T-helper 2 cell (primary cell): ENCODE data around the gene ARHGAP4.

Experiments
- DNase-seq, 5 experiments: peaks; one replicate each; pipeline versions ENCODE4 v3.0.0 to v3.0.0-alpha.2; 2012 to 2022

Gene ARHGAP4

DNA sequence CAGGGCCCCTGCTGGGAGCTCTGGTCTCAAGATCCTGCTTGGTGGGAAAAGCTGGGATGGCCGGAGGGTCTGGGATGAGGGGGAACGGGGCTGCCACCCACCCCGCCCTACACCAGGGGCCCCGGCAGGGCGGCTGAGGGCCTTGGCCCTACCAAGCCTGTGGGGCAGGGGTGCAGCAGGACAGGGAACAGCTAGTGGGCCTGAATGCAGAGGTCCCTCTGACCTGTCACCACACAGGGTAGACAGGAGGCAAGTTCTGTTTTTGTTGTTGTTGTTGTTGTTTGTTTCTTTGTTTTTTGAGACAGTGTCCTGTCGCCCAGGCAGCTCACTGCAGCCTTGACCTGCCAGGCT lies 18.7 kb upstream of the ARHGAP4 start:
- no peak for DNase-seq

DNA sequence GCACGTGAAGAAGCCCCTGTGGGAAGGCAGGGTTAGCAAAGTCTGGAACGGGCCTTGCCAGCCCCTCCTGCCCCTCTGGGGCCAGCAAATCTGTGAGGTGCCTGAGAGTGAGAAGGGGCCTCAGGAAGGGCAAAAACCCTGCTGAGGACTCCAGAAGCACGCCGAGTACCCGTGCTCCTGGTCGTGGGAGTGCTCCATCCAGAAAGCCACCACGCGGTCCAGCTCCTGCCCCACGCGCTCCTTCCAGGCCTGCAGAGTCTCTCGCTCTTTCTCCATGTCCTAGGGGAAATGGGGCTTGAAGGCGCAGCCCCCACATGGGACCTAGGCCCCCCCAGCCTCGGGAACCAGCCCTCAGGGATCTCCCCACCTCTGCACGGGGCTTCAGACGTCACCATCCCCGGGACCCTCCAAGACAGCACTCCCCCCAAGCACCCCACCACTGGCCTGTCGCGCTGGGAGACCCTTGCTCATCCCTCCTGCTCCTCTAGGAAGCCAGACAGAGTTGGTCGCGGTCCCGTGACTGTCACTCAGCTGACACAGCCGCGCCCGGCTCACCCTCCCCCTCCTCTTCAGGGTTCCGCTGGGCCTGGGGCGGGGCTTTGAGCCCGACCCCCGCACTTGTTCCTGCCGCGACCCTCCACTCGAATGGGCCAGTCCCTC lies 18.2 kb upstream of the ARHGAP4 start, which contains the start of gene RENBP:
RENBP (minus strand) TSS at position 504 of the 660 bp plus-strand sequence; CDS start at position 471, 33 bp downstream.
- DNase-seq, result peak in 2 of 5 experiments; percentile 29 to 52

DNA sequence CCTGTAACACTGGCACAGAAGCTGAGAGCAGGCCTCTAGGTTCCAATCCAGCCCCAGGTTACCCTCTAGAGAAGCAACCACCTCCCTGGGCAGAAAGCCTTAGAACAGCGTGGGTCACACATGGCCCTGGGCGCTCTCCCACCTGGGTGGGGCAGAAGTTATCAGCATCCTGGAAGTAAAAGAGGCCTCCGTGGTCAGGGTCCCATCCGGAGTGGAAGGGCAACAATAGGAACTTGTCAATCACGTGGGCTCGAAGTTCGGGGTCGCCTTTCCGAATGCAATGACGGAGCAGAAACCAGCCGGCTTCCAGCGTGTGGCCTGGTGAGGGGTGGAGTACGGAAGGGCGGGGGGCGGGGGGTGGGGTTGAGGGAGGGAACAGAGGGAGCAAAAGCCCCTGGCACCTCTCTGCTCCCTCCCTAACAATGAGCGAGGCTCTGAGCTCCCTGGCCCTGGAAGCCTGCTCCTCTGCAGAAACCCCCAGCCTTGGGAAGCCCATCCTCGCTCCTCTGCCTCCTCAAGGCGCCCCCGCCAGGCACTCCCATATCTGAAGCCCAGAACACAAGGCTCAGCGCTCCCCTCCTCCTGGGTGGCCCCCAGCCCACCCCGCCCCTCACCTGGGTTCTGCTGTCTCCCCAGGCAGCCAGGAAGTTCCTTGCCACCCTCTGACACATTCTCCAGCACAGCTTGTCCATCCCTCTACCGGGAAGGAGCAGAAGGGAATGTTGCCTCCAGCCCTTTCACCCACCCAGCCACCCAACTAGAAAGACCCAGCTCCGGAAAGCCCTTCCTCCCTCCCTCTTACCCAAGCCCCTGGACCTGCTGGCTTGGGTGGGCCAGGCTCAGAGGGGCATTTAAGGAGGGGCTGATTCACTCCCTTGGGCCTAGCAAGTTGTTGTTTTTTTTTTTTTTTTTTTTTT lies 15.5 kb upstream of the ARHGAP4 start:
- no peak for DNase-seq

DNA sequence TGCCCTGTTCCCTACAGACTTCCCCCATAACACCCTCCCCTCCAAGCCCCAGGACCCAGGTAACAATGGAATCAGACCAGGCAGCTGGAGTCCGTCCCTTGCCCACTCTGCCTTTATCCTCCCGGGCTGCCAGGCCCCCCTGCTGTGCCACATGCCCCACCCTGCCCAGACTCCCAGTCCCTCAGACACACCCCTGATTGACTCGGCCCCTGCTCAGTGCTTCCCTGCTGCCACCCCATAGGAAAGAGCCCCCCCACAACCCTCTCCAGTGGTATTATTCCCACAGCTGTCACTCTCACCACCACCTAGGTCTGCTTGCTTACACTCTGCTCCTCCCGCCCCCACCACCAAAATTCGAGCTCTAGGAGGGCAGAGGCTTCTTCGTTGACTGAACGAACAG lies 13.5 kb upstream of the ARHGAP4 start:
- no peak for DNase-seq

DNA sequence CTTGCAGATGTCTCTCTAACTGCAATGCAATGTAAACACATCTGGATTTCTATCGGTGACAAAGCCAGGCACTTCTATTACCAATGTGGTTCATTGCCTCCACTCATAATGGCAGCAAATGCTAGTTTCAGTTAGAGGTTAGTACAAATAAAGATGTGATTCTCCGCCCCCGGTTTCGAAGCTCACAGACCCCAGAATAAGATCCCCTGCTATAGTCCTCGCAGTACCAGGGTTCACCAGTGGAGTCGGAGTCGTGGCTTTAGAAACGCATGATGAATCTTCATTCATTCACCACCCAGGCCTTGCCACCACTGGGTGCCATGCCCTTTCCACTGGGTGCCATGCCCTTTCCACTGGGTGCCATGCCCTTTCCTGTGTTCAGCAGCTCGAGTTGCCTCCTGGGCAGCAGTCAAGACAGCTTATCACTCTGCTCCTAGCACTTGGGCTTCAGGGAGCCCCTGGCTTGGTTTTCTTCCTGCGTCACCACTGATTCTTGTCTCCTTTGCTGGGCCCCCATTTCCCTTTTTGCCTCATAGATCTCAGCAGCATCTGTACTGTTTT lies 12.2 kb upstream of the ARHGAP4 start:
- no peak for DNase-seq

DNA sequence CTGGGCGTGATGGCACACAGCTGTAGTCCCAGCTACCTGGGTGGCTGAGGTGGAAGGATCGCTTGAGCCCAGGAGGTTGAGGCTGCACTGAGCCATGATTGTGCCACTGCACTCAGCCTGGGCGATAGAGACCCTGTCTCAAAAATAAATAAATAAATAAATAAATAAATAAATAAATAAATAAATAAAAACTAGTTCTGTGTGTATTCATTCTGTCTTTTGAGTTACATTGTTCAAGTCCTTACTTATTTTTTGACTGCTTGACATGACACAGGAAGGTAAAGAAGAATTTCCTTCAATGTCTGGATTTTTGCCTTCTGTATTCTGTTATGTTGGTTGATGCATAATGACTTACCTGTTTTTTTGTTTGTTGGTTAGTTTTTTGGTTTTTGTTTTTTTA lies 11.0 kb upstream of the ARHGAP4 start:
- DNase-seq, result no peak

DNA sequence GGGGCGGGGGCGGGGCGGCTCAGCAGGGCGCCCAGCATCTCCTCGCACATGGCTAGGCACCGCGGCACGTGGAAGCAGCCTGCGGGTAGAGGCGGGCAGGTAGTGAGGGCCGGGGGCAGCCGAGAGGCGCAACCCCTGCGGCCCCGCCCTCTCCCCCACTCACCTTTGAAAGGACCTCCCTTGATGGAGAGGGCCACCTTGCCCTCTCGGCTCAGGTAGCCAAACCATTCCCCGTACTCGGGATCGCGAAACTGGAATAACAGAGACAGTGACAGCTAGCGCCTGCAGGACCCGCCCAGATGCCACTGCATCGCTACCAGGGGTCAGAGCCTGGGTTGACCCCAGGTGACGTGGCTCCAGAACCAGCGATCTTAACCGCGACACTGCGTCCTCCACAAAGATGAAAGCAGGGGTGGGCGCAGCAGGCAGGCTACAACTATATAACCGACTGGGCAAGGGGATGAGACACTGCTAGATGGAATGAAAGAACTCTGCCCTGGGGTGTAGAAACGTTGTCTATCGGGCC lies 9.3 kb upstream of the ARHGAP4 start:
- DNase-seq, result no peak

DNA sequence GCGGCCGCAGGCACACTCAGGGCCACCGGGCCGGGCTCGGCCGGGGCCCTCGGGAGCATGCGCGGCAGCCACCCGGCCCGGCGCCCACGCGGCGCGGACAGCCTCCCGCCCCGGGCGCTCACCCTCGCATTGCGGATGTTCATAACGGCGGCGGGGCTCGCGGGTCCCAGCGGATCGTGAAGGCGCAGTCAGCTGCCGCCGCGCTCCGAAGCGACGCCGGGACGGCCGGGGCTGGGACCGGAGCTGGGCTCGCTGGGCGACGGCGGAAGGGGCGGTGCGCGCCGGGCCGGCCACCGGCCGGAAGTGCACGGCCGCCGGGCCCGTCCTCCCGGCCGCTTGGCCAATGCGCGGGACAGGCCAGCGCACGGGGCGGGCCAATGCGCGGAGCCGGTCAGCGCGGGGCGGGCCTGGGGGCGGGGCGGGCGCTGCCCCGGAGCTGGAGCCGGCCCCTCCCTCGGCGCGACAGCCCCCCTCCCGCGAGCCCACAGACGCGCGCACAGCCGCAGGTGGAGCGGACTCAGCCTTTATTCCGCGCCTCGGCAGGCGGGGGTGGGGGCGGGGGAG lies 8.8 kb upstream of the ARHGAP4 start, which contains the start of gene NAA10:
NAA10 (minus strand) TSS at position 276 of the 564 bp plus-strand sequence; CDS start at position 143, 133 bp downstream.
- DNase-seq, result peak; percentile 29 to 67 (median 44)

DNA sequence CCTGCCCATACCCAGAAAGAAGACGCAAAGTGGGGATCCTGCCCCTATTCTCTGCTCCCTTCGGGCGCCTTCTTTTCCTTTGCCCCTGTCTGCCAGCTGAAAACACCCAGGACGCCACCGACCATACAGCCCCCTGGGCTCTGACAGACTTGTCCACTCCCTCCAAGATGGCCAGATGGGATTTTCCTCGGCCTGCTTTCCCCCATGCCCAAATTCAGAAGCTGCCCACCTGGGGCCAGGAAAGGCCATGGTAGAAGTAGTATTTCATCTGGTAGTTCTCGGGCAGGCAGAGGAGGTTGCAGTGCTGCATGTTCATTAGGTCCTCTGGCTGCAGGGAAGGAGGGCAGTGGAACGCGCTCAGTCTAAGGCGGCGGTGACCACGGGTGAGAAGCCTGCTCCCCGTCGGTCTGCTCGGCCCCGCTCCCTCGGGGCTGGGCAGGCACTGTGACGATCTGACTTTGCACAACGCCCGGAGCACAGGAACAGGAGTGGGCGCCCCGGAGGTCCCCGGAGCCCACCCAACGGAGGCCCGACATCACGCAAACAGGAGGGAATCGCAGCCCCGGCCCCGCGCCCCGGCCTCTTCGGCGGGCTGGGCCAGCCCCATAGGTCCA lies 8.2 kb upstream of the ARHGAP4 start:
- DNase-seq, result no peak

DNA sequence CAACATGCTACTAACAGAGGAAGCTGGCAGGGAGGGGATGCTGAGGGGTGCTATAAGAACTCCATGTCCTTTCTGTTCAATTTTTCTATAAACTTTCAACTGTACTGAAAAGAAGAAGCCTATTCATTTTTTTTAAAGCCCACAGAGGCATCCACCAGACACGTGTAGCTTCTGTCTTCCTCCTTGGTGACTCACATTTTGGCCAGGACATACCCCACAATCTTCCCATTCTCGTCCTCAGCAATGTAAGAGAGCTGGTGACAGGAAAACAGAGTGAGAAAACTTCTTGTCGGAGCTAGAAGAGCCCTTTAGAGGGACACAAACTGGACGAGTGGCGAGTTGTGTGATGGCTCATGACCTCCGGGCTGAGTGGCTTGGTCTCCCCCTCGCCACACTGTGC lies 7.7 kb upstream of the ARHGAP4 start:
- no peak for DNase-seq

DNA sequence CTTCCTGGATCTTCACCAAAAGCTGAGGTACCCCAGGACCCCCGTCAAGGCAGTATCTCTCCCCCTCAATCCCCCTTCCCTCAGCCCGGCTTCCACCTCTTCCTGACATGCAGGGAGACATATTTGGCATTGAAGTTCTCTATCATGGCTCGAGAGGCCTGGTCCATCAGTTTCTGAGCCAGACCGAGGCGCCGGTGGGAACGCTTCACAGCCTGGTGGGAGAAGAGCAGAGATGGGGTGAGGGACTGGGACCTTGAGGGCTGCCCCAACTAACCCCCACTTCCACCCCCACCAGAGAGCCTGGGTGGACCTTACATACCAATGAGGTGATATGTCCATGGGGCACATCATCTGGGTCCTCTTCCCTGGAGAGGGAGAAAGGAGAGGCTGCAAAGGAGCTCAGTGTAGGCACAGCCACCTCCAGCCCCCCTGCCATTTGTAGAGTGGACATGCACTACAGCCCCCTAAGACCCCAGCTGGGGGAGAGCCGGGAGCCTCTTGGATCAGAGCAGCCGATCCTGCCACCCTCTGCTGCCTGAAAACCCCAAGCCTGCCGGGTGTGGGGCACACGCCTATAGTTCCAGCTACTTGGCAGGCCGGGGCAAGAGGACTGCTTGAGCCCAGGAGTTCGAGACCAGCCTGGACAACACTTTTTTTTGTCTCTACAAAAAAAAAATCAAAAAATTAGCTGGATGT lies 6.3 kb upstream of the ARHGAP4 start:
- DNase-seq, result no peak

DNA sequence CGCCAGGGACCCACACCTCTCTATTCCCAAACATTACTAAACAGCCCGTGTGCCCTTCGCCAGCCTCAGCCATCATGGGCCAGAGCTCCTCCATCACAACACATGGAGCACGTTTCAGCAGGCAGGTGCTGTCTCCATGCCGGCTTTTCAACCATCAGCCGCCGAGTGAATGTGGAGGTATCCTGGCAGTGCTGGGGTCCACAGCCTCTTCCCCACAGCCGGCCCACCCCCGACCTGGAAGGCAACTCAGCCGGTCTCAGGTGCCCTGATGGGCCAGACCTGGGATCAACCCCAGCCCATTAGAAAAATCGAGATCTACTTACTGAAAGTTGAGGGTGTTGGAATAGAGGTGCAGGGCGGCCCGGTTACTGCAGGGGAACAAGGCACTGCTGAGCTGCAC lies 5.7 kb upstream of the ARHGAP4 start:
- DNase-seq, result no peak

DNA sequence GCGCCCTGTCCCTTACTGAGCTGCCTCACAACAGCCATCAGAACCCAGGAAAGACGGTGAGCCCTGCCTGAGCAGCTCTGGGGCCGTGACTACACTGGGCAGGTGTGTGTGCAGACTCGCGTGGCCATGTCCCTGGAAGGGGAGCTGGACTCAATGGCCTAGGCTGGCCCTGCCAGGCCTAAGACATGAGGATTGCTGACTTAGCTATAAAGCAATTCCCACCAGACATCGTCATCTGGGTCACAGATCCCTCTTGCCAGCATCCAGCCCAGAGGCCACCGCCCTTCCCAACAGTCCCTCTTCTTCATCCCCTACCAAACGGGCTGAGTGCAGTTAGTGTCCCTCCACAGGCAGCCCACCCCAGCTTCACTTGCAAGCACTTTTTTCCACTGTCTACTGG lies 5.1 kb upstream of the ARHGAP4 start:
- no peak for DNase-seq

DNA sequence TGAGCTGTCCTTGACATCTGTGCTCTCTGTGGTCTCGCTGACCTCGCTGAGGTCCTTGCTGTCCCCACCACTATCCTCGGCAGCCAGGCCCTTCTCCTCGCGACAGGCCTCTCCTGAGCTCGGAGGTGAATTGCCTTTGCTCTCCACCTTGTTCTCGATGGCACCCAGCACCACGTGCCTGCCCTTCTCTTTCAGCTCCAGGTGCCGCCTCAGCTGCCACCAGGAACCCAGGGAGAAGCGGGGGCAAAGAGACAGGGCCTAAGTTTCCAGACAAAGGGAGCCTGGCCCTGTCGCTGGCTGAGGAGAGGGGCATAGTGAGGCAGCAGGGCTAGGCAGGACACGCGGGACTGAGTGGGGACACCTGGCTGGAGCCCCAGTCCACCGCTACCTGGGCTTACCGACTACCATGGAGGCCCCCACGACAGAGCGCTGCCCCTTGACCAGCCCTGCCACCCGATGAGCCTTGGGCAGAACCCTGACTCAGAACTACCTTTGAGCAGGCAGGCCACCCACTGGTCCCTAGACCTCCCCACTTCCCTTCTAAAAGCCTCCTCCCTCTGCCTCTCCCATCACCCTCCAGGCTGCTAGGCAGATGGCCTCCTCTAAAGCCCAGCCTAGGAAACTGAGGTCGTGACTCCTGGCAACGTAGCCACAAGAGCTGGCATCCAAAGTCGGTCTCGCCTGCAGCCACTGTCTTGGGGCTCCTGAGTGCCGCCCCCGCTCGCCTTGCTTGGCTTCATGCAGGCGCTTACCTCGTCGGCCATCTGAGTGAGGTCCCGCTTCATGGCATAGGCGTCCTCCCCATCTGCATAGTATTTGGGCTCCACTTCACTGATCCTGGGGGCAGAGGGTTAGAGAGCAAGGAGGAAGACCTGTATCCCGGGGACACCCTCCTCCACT lies 4.2 kb upstream of the ARHGAP4 start:
- no peak for DNase-seq

DNA sequence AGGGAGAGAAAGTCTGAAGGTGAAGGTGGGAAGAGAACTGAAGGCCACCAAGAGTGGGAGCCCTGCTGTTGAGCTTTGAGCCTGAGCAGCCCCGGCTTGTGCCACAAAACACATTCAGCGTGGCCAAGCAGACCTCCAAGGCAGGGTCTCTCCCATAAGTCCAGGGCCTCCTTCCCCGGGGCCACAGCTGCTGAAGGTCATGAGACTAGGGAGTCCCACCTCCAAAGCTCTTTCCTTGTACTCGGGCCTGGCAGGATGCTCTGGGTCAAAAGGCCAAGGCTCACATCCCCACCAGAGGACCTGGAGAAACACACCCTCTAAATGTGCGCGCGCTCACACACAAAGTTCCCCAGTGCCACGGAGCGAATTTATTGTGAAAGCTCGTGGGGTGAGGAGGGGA lies 3.5 kb upstream of the ARHGAP4 start:
- no peak for DNase-seq

DNA sequence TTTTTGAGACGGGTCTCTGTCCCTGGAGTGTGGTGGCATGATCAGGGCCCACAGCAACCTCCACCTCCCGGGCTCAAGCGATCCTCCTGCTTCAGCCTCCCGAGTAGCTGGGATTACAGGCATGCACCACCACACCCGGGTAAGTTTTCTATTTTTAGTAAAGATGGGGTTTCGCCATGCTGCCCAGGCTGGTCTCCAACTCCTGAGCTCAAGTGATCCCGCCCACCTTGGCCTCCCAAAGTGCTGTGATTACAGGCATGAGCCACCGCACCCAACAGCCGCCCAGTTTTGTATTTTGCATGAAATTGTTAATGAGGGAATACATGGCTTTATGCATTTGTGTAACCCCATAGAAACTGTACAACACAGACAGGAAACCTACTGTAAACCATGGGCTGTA lies 2.8 kb upstream of the ARHGAP4 start:
- no peak for DNase-seq

DNA sequence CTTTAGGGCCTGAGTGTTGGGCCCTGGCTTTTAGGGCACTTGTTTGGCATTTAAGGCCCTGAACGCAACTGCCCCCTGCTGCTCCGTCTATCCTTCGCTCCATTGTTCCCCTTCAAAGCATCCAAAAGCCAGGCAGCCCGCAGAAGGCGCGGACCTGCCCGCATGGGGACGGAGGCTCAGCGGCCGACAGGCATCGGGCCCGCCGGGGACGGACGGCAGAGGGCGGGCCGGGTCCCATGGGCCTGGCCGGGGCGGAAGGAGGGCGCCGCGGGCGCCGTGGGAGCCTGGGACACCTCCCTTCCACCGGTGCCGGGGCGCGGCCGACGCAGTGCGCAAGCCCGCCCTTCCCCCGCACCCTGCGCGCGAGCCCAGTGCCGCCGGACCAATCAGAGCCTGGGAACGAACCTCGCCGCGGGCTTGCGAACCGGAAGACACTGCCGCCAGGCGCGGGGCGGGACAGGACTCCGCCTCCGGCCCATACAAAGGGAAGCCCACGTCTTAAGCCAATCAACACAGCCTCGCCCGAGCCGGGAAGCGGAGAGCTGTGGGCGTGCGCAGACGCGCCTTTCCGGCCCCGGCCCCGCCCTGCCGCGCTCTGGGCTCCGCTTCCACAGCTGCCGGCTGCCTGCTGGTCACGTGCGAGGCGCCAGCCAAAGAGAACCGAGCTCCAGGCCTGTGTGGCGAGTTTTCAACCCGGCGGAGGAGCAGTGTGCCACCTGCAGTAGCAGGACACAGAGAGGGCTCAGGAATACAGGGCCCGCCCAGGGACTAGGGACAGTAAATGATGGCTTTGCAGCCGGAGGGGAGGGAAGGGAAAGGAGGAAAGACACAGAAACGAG lies 2.1 kb upstream of the ARHGAP4 start:
- DNase-seq, result peak; percentile 79 to 99 (median 89)

DNA sequence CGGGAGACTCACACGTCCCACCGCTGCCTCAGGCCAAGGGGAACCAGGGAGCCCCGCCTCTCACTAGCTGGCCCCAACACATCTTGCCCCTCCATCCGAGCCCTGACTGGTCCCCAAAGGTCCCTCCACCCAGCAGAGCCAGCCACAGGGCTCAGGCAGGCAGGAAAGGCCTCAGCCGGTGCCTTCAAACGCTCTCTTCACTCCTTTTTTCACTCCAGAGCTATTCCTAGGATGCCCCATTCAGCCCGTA lies 1.5 kb upstream of the ARHGAP4 start:
- DNase-seq, result no peak

DNA sequence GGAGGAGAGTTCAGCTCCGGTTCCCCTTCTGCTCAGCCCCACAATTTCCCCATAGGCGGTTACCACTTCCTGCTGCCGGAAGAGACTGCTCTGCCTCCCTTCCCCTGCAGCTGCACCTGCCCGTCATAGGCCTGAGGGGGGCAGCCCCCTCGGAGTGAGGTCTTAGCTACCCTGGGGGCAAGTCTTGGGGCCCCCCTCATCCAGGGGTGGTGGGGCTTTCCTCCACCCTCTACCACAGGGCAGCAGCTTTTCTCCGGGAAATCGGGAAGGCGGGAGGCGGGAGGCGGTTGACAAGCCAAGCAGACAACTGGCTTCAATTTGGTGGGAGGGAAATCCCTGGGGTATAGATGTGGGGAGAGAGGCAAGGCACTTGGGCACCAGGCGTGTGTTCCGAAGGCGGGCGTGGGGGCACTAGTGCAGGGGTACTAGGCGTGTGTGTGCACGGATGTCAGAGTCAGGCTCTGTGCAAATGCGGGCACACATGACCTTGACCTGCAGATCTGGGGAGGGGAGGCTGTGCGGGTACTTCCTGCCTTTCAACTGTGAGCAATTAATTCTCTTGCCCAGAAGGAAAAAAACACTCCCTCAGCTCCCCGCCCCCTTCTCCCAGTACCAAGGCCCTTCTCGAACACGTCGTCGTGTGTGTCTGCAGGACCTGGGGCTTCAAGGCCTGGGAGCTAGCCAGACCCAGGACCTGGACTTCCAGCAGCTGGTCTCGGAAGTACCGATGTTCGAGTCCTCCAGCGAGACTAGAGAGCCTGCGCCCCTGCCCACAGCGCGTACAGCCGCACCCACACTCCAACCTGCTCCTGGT lies 1.0 kb upstream of the ARHGAP4 start:
- peak; percentile 45 to 93 (median 74) for DNase-seq

DNA sequence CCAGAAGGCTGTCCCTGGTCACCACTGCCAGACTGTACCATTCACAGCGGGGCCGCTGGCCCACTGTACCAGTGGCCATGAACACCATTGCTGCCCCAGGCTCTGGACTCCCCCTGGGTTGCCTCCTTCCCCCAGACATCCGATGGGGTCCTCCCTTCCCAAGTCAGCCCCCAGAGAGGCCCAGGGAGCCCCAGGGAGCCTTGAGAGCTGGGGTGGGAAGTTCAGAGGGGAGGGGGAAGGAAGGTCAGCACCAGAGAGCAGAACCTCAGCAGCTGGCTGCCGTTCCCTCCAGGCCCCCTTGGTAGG lies 441 bp upstream of the ARHGAP4 start:
- DNase-seq, result no peak
